HG03103 (cell line): ENCODE measurements around the gene TMEM127.

Source experiments
- ATAC-seq: cut with Tn5 transposase; IDR thresholded peaks from one replicate; pipeline ENCODE4 v1.9.1; 2021; ENCODE audit warnings: low read depth; ENCODE audit not compliant: unreplicated experiment

Gene TMEM127

DNA sequence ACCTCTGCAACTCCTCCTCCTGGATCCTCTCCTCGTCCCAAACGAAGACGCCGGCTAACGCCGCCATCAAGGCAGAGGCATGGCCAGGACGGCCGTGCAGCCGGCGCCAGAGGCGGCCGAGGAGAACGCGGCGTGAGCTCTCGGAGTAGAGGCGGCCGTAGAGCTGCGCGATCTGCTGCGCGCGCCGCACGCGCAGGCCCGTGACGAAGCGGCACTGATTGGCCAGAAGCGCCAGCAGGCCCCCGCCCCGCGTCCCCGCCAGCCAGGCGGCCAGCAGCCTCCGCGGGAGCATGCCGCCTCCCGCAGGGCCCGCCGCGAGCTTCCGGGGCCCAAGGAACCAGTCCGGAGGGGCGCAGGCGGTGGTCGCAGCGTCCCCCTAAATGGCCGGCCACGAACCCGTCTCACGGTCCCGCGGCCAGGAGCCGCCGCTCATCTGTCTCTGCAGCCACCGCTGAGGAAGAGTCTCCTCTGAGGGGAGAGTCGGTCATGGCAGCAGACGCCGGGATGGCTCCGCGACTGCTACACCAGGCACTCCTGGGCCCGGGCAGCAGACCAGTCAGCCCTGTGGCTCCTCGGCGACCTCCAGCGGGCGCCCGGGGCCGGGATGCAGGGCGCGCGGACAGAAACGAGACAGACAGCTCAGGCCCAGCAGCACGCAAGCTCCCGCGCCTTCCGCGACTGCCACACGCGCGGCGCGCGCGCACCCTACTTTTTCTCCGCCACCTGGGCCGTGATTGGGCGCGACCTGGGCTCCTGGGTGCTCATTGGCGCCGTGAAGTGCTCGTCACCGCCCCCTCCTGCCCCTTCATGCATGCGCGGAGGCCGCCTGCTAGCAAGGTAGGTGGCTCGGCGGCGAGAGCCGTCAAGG lies 57.4 kb downstream of the TMEM127 start, which contains the start of gene STARD7:
TSS of gene STARD7 (minus strand) at position 685 of the 868 bp plus-strand sequence. CDS start at position 292, 393 bp downstream.
- ATAC-seq: peak; percentile 84

DNA sequence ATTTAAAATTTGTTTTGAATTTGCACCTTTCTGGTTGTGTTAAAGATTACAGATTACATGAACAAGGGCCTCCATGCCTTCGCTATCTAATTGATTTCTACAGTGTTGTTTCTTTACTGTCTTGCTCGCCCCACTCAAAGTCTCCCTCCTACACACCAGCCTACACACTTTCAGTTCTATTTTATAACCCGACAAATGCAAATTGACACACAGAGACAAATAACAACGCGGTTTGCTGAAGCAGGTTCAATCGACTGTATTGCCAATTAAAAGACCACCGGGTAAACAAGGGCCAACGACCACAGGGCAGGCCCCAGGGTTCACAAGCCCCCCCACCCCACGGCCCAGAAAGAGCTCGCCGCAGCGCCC lies 58.0 kb downstream of the TMEM127 start:
- ATAC-seq: no peak

DNA sequence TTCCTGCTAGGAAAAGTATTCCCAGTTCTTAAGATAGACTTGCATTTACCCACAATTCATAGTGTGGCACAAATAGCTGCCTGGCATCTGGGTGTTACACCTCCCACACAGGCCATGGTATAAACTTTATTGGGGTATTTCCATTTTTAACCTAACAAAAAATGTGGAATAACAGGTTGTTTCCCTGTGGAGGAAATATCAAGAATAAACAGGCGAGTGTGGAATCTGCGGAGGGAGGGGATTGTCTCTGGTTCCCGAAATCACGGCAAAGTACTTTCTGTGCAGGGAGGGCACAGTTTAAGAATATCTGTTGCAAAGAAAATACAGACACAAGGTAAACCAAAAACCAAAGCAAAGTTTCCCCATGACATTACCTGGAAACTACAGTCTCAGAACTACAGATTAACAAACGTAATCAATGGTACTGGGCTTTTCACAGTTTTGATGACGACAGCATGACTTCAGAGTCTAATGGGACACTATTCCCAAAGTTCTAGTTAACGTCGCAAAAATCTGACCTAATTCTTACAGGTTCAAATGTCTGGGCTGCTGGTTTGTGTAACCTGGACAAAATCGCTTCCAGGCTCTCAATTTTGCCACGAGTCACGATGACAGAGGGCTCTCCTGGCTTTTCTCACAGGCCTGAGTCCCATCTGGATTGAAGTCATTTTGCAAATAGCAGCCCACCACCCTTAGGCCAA lies 58.6 kb downstream of the TMEM127 start:
- no peak for ATAC-seq

DNA sequence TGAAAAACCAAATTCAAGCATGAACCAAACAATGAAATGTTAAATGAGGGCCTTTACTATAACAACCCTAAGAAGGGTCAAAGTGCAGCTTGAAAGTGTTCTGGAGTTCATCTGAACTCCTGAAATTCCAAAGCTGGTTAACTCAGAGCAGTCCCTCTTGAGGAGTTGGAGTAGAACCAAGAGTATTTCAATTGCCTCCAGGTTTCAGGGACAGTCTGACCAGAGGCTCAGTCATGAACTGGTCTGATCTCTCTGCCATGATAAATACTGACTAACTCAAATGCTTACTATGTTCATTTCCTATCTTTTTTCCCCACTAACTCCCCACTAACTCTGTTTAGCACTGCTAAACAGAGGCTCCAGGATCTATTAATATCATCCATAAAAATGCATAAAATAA lies 59.9 kb downstream of the TMEM127 start:
- no peak for ATAC-seq

DNA sequence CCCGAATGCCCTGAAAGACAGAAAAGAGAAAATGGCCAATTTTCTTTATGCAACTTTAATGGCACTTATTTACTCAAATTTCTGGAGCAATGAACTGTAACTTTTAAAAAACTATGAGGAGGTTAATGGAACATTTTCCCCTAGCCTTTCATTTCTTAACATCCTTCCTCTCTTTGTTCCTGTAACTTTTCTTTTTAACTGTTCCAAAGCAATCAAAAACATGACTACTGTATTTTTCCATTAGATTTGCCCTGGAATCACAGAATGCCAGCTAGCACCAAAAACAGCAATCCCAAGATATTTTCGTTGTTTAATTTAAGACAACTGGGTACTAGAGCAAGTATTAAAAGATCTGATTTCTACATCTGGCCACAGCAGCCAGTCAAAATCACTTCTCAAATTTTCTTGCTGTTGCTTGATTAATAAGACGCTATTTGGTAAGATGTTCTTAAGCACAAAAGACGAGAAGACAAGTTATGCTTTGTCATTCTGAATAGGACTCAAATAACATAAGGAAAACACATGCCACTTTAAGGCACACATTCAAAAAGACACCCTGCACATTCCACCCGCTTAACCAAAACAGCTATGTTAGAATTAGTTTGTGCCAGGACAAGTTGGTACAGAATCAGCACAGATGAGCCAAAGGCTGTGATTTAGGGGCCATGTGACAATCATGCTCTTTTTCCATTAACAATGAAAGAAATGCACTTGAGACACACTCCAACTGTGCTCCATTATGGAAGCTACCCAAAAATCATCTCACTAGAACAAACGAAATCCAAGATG lies 60.8 kb downstream of the TMEM127 start:
- ATAC-seq: no peak

DNA sequence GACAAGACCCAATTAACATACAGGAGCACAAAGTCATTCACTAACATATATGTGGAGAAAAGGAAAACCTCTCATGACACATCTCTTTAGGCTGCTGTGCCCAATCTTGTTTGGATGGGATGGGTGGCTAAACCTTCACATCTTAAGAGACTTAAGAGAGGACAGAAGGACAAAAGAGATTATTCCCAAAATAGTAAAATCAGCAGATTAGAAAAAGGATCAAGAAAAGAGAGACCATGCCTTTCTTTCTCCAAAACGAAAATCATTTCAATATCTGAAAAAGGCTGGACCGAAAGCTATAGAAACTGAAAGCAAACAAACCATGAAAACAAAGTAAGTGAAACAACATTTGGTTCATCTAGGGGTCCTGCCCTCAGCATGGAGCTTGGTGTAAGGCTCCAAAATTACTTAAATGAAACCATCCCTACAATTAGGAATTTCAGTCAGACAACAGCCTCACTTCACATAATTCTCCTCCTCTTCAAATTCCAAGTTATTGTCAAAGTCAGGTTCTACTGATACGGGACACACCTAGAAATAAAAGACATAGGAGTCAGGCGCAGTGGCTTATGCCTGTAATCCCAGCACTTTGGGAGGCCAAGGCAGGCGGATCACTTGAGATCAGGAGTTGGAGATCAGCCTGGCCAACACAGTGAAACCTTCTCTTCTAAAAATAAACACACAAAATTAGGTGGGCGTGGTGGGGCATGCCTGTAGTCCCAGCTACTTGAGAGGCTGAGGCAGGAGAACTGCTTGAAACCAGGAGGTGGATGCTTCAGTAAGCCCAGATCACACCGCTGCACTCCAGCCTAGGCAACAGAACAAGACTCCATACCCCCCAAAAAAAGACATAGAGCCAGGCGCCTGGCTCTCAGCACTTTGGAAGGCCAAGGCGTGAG lies 62.4 kb downstream of the TMEM127 start:
- ATAC-seq: no peak

DNA sequence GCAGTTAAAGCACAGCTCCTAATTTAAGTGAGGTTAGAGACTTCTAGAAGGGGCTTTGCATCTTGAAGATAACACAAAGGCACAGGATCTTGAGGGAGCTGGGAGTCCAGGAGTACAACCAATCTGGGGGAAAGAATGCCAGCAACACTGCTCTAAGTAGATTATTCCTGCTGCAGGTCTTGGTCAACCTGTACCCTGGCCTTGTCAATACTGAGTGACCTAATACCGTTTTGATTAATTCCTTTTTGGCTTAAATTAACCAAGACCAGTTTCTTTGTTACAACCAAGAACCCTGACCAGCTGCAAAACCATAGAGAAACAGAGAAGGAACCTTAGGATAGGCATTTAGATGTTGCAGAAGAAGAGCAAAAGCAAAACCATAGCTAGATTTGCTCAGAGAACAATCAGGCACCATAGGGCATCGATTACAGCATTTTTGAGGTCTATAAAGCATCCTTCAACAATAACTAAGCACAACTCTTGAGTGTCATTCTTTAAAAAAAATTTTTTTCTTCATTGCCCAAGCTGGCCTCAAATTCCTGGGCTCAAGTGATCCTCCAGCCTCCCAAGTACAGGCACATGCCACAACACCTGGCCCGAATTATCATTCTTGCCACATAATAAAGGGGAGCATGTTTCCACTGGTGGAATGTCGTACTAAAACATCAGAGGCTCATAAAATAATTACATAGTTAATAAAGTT lies 63.5 kb downstream of the TMEM127 start:
- ATAC-seq: no peak

DNA sequence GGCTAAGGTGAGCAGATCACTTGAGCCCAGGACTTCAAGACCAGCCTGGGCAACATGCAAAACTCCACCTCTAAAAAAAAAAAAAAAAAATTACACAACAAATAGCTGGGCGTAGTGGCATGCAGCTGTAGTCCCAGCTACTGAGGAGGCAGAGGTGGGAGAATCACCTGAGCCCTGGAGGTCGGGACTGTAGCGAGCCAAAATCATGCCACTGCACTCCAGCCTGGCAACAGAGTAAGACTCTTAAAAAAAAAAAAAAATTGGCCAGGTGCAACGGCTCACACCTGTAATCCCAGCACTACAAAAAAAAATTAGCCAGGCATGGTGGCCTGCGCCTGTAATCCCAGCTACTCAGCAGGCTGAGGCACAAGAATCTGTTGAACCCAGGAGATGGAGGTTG lies 64.5 kb downstream of the TMEM127 start:
- ATAC-seq: no peak

DNA sequence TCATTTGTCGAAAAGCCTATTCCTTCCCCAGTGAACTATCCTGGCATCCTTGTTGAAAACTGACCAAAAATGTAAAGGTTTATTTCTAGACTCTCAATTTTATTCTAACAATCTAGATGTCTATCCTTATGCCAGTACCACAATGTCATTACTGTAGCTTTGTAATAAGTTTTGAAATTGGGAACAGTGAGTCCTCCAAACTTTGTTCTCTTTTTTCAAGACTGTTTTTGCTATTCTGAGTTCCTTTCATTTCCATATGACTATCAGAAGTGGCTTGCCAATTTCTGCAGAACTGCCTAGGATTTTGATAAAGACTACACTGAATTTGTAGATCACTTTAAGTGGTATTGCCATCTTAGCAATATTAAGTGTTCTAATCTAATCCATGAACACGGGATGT lies 66.9 kb downstream of the TMEM127 start:
- no peak for ATAC-seq
